GM13977 (cell line): Measurements from ENCODE around the gene KIAA0408.

ENCODE experiments used
- DNase-seq: peaks from one replicate; pipeline ENCODE4 v3.0.0; 2012; ENCODE audit warnings: low spot score
- in situ Hi-C: fragments of 300-500 bp; cut with MboI; formaldehyde crosslinking; loops from one replicate; pipeline ENCODE4 v1.12.0; 2022; ENCODE audit warnings: low sequenced_read_pairs, low pct_unique_long_range_greater_than_20kb, mixed read lengths, inconsistent platforms; ENCODE audit not compliant: unreplicated experiment
- TF ChIP-seq, protein P1 (sequence below): IDR thresholded peaks from 2 replicates; pipeline ENCODE4 v1.5.1; 2012; ENCODE audit warnings: mild to moderate bottlenecking, control low read depth; ENCODE audit not compliant: insufficient read depth; ENCODE audit errors: extremely low read depth, missing control alignments

The KIAA0408 gene

DNA sequence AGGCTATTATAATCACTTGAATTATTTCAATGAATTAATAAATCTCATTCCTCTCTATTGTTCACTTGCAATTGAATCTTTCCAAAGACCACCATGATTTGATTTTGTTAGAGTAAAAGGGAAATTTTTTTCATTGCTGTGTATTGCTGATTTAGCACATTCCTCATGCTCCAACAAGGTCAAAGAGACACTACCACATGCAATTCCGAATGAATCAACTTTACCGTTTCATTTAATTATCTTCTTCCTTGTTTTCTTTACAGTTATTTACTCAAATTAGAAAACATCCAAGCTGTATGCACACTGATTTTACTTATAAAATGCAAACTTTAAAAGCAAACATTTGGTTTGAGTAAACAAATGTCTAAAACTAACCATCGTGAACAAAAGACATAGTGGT, 967 bp downstream of the KIAA0408 start:
- TF ChIP-seq, protein P1, sequence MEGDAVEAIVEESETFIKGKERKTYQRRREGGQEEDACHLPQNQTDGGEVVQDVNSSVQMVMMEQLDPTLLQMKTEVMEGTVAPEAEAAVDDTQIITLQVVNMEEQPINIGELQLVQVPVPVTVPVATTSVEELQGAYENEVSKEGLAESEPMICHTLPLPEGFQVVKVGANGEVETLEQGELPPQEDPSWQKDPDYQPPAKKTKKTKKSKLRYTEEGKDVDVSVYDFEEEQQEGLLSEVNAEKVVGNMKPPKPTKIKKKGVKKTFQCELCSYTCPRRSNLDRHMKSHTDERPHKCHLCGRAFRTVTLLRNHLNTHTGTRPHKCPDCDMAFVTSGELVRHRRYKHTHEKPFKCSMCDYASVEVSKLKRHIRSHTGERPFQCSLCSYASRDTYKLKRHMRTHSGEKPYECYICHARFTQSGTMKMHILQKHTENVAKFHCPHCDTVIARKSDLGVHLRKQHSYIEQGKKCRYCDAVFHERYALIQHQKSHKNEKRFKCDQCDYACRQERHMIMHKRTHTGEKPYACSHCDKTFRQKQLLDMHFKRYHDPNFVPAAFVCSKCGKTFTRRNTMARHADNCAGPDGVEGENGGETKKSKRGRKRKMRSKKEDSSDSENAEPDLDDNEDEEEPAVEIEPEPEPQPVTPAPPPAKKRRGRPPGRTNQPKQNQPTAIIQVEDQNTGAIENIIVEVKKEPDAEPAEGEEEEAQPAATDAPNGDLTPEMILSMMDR, result no peak
- in situ Hi-C loops, result no loop called here
- no peak for DNase-seq

DNA sequence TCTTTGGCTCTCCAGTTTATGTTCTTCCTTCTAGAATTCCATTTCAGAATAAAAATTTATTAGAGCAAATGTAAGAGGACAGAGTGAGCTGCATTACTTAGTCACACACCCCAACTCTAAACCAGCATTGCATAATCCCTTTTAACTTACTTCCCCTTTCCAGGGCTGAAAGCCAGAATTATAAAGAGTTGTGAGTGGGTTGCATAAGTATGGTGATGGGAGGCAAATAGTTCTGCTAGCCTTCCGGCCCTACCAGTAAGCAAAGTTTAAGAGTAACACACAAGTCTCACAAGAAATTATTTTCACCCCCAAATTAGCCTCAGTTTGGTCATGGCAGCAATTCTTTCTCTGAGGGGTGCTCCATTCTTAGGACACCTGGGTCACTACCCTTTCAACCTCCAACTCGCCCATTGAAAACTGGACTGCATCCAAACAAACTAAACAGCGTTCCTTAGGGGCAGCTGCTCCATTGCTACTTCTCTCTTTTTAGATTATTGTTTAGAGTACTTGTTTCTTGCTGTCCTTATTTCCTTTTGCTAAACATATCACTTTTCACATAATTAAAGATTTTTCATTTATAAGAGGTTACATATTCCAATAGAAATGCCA, 1.6 kb downstream of the KIAA0408 start:
- TF ChIP-seq, protein P1, result no peak
- DNase-seq, result no peak
- in situ Hi-C loops, result no loop called here

DNA sequence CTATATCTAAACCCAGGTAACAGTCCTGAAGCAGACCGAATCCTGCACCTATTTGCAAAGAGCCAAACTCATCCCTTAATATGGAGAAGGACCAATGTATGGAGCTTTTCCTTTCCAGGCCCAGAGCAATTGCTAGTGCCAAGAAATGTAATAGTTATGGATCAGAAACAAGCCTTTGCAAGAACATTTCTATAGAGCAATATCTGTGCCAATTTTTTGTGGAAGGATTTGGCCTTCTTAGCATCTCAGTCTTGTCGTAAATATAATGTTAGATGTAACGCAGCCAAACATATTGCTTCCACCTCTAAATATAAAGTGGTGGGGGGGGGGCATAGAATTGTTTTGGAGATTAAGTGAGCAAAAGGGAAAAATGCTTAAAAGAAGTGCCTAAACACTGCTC, 2.7 kb downstream of the KIAA0408 start:
- in situ Hi-C loops, result no loop called here
- TF ChIP-seq, protein P1, result no peak
- DNase-seq, result no peak

DNA sequence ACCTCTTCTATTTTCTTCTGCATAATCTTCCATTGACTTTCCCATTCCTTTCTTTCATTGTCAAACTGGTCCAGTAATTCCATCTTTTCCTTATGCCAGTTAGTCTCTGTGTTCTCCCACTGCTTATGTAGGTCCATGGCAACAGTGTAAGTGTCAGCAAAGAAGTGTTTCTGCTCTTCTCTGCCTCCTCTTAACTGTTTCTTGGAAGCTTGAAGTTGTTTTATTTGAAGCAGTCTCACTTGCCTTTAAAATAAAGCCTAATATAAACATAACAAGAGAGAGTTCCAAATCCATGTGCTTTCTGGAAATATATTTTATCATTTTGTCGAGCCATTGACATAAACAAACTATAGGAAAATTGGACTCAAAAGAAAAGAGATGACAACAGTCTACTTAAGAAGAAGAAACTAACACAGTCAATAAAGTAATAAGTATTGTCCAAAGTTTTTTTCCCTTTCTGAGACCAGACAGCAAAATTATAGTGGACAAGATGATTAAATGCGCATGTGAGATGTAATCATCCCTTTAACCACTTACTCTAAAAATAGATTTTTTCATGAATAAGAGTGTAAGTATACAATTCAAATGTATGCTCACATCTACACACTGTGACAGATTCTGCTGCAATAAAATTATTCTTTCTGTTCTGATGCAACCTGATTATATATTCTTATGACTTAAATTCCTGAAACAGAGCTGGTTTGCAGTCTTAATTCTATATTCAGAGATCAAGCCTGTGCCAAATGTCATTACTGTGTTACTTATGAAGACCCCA, 5.2 kb downstream of the KIAA0408 start:
- DNase-seq, result no peak
- TF ChIP-seq, protein P1, result no peak
- in situ Hi-C loops, result no loop called here

DNA sequence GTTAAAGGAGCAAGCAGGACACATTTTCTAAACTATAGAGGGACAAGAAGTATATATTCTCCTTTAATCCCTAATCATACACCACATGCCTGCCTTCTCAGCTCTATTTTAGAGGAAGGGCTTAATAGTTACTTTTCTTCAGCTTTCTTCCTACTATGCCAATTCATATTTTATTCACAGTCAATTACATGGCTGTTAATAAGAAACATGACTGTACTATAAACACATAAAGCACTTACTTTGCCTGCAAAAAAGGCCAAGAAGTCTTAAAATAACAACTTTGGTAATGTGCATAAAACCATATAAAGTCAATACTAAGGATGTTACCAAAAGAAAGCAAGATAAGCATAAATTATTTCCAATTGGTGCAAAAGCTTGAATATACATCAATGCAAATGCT, 6.4 kb downstream of the KIAA0408 start:
- TF ChIP-seq, protein P1, result no peak
- DNase-seq, result no peak
- in situ Hi-C loops, result no loop called here

DNA sequence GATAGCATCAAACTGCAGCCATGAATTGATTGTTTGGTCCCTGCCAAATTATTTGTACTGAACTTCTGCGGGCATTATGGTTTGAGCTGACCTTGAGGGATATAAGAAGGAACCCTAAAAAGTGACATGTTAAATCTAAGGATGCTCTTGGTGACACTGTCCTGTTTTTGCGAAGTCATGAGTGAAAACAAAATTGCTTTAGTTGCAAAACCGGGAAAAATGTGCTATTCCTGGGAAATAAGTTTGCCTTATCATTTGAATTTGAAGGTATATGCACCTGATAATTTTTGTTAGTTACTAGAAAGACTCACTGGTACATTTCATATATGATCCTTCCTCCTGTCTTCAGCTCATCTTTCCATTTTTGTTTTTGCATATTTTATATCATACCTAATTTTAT, 7.8 kb downstream of the KIAA0408 start:
- in situ Hi-C loops, result no loop called here
- TF ChIP-seq, protein P1, result no peak
- no peak for DNase-seq

DNA sequence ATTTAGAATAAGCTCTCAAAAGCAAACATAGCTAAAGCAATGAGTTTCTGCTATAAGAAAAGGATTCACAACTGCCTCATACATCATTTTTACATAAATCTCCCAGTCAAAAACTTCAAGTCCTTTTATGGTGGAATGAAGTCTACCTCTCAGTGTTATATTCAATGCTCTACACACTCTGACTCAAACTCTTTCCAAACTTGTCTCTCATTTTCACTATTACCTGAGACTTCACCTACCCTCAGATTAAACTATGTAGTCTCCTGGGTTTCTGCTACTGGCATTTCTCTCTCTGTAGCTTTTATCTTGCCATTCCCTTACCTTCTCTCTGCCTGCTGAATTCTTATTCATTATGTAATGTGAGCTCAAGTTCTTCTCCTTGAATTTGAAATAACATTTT, 11.4 kb downstream of the KIAA0408 start:
- TF ChIP-seq, protein P1, result no peak
- no peak for DNase-seq
- in situ Hi-C loops, result no loop called here
